Stomach (tissue), 4 donors: ENCODE results near the gene KPNB1.

ENCODE experiments used
- POLR2A ChIP-seq, 4 donors: fragments of 450-650 bp; IDR thresholded peaks; one replicate each; pipeline ENCODE4 v1.6.1; 2016; ENCODE audit warnings: antibody characterized with exemption in 4 of 4, control low read depth in 2 of 4, mild to moderate bottlenecking in 1 of 4, moderate library complexity in 1 of 4
- POLR2AphosphoS5 ChIP-seq, 3 donors: sonication (generic); formaldehyde crosslinking; IDR thresholded peaks; one replicate each; pipeline ENCODE4 v1.6.1; 2016; ENCODE audit warnings: antibody characterized with exemption in 3 of 3
- TF ChIP-seq, protein P1 (sequence below), 7 experiments: fragments of 450-650 bp in 4 of 7; fragments of 200-600 bp in 3 of 7; sonication (generic) in 3 of 7; IDR thresholded peaks; one replicate each; pipeline ENCODE4 v1.5.1; 2016 to 2019; ENCODE audit warnings: antibody characterized with exemption in 7 of 7, control low read depth in 2 of 7, mild to moderate bottlenecking in 1 of 7

- TF ChIP-seq POLR2A (IDR thresholded peaks at IDR 0.05) (no peak), POLR2AphosphoS5 (IDR thresholded peaks at IDR 0.05) (no peak)
- TF ChIP-seq, protein P1, sequence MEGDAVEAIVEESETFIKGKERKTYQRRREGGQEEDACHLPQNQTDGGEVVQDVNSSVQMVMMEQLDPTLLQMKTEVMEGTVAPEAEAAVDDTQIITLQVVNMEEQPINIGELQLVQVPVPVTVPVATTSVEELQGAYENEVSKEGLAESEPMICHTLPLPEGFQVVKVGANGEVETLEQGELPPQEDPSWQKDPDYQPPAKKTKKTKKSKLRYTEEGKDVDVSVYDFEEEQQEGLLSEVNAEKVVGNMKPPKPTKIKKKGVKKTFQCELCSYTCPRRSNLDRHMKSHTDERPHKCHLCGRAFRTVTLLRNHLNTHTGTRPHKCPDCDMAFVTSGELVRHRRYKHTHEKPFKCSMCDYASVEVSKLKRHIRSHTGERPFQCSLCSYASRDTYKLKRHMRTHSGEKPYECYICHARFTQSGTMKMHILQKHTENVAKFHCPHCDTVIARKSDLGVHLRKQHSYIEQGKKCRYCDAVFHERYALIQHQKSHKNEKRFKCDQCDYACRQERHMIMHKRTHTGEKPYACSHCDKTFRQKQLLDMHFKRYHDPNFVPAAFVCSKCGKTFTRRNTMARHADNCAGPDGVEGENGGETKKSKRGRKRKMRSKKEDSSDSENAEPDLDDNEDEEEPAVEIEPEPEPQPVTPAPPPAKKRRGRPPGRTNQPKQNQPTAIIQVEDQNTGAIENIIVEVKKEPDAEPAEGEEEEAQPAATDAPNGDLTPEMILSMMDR (IDR thresholded peaks at IDR 0.05): no peak
These were observed 31.3 kb upstream of the KPNB1 start for GRCh38 chr17:47618410-47618809.
